HG03108 (cell line): ENCODE data around the gene COX10.

Experiments used
- ATAC-seq: cut with Tn5 transposase; IDR thresholded peaks from one replicate; pipeline ENCODE4 v1.9.1; 2021; ENCODE audit warnings: moderate library complexity; ENCODE audit not compliant: unreplicated experiment

COX10 gene

GRCh38 chr17:14068542-14069250 is 608 bp upstream of the COX10 start:
- ATAC-seq = no peak

DNA sequence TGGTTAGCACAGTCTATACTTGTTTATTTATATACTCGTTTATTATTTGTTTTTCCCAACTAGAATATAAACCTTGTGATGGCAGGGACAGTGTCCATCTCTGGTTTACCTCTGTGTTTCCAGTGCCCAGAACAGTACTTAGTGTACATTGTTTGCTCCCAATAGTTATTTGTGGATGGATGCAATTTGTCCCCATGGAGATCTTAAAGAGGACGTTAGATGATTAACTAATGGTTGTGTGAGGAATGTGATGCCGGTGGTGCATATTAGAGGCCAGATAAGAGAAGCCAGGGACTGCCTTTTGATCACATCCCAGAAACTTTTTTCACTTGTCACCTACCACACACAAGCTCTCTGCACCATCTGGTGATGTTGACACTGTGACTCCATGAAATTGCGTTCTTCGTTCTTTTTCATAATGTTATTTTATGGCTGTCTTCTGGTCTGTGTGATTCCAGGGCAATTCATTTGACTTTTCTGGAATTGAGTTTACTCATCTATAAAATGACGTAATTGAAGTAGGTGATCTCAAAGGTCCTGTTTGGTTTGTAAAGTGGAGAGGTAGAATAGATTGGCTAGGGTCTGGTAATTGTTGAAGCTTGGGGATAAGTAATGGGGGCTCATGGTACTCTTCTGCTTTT is 1.2 kb downstream of the COX10 start:
- no peak for ATAC-seq

DNA sequence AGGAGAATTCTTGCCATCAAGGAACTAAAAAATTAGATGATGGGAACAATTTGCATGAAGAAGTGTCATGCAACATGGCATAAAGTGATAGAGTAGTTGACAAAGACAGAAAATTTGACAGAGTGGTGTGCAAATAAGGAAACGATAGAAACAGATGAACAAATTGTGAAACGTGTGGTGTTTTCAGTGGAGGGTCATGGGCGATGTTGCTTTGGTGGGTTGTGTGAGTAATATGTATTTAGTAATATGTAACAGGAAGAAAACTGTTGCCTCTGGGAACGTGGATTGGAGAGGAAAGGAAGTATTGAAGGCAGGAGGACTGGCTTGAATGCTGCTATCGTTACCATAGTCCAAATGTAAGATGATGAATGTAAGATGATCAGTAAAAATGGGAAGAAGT is 3.6 kb downstream of the COX10 start:
- no peak for ATAC-seq

DNA sequence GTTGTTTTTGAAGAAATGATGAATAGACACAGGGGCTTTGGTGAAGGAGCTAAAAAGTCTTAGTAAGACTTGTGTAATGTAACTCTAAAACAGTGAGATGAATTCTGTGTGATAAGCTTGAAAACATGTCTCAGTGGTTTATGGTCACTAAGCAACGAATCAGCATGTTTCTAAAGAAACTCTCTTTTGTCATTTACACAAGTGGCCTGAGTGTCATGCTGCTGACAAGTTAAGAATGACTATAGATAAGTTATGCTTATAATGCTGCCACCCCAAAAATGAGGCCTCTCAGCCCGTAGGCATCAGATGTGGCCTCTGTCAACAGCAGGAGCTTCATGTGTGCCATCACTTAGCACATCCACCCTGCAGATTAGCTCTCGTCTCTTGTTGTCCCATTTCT is 8.7 kb downstream of the COX10 start:
- no peak for ATAC-seq

- ATAC-seq = no peak
Observed at GRCh38 chr17:14080847-14081251, 11.5 kb downstream of the COX10 start.

DNA sequence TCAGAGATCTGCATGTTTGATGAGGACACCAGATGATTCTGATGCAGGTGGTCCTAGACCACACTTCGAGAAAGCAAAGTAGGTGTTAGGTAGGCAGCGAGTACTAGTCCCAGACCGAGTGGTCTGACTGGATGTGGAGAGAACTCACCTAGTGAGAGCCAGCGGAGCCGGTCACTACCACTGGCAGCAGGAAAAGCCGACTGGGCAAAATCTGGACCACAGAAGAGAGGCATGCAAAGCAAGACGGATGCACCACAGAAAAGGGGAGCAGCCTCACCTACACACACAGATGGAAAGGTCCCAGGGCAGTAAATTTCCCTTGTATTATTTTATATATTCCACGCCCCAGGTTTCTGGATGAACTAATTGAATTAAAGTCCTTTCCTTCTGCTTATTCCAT is 13.5 kb downstream of the COX10 start:
- ATAC-seq = no peak

DNA sequence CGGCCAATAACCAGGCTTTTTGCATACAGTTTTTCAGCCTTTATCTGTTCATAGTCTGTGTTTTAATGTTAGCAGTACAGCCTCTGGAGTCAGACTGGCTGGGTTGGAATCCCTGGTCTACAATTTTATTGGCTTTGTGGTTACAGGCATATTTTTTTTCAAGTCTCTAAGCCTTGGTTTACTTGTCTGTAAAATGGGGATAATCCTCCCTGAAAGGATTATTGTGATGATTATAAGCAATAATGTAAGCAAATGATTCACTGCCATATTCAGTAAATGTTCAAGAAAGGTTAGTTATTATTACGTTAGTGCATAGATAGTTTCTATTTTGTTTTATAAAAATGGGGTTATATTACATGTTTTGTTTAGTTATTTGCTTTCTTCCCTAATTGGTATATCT is 15.7 kb downstream of the COX10 start:
- ATAC-seq = no peak

DNA sequence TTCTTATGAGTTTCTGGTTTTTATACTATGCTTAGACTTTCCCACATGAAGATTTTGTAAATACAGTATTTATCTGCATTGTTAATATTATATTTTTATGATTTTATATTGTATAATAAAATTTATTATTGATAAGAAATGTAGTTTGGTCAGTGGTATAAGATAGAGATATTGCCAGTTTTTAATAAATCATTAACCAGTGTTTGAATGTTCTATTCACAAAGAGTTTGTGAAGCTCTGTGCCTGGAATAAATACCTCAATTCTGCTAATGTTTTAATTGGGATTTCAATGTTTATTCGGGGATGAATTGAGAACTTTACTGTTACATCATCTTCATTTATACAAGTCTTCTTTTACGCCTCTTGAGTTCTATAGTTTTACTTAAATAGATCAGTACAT is 16.9 kb downstream of the COX10 start:
- no peak for ATAC-seq

- no peak for ATAC-seq
Observed at GRCh38 chr17:14089179-14089578, 19.9 kb downstream of the COX10 start.

GRCh38 chr17:14091367-14091766 is 22.1 kb downstream of the COX10 start:
- ATAC-seq = no peak

DNA sequence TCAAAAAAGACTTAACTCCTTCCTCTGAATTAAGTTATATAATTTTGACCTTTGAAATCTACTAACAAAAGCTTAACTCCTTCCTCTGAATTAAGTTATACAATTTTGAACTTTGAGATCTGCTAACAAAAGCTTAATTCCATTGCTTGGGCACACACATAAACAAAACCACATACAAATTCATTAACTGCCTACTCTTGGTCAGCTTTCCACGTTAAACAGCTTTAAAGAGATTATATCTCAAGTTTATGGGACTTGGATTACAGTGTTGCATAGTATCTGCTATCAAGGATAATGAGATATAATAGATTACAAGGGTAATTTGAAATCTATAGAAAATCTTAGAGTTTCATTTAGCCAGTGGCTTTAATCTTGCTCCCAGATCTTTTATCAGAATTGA is 23.5 kb downstream of the COX10 start:
- ATAC-seq = no peak

- no peak for ATAC-seq
Observed at GRCh38 chr17:14094676-14095601, 25.6 kb downstream of the COX10 start.

GRCh38 chr17:14095631-14096030 is 26.3 kb downstream of the COX10 start:
- ATAC-seq = no peak

GRCh38 chr17:14098246-14098645 is 28.9 kb downstream of the COX10 start:
- ATAC-seq = no peak

GRCh38 chr17:14101976-14102375 is 32.7 kb downstream of the COX10 start:
- ATAC-seq = no peak

GRCh38 chr17:14103836-14104235 is 34.5 kb downstream of the COX10 start:
- no peak for ATAC-seq

DNA sequence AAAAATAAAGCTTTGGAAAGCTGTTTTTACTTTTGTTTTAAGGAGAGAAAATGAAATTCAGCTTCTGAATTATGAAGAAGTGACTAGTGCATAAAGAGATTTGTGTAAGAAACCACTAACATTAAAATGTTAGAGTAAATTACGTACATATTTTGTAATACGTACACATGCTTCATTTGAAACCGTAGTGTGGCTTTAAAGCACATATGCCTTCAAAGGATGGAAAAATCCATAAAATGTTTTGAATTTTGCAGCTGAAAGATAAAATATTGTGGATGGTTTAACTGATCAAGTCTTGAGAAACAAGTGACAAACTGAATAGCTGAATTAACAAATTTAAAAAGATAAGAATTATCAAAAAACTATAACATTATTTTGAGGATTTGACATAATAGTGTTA is 35.4 kb downstream of the COX10 start:
- no peak for ATAC-seq

DNA sequence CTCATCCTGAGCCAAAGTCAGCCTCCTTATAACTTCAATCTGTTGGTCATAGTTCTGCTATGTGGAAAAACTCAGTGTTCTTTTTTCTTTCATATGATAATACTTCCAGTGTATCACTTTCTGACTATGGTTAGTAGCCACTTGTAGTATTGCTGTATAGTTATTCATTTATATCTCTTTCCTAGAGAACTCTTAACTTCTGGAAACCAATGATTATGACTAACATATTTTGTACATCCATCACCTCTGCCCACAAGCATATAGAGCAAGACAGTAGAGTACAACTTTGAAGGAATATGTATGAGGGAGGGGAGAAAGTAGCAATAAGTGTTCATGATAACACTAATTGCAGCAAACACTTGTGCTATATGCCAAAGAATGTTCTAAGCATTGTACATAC is 38.6 kb downstream of the COX10 start:
- no peak for ATAC-seq

DNA sequence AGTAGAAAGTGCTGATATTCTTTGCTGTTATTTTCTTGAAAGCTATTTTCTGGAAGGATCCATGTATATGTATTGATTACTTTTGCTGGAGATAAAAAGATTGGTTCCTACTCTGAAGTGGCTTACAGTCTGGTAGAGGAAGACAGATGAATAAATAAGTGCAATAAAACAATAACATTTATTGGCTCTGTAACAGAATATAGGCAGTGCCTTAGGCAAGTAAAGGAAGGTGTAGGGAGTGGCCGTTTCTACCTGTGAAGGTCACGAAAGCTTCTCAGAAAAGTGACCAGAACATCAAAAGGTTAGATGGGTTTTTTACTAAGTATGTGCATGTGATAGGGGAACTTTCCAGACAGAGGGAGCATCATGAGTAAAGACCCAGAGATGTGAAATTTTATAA is 43.1 kb downstream of the COX10 start:
- ATAC-seq = no peak

DNA sequence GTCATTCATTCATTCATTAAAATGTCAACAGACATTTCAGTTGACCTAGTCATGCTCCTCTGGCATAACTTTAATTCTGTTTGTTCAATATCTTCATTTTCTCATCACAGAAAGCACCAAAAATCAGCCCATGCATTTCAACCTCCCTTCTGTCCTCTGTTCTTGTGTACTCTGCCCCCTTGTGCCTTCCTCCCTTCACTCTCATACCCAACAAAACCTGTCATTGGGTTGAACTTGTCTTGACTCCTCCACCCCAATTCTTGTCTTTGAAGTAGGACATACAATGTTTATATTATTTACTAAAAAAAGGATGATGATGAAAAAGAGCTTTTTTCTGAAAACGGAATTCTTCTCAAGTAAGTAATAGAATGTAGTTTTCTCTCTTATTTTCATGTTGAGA is 43.8 kb downstream of the COX10 start:
- no peak for ATAC-seq

DNA sequence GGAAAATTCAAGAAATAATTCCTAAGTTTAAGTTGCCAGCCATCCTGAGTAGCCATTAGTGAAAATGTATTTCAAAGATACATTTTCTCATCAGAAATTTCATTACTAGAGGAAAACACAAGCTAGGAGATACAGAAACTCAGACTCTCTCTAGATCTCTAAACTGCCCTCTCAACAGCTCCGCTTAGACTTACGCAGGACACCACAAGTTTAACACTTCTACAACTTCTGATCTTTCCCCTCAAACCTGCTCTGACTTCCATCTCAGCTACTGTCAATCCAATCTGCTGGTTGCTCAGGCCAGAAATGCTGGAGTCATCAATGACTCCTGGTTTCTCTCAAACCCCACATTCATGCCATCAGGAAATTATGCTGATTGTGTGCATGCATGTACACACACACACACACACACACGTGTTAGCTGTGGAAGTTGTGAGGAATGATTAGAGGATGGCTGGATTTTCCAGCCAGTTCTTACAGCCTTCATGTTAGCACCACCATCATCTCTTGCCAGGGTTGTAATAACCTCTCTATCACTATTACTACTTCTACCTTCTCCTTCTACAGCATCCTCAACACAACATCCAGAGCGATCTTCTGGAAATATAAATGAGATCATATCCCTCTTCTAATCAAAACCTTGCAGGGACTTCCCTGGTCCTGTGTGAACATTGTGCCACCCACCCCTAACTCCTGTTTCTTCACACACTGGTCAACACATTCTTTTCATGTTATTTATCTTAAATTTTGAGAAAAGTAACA is 47.1 kb downstream of the COX10 start:
- no peak for ATAC-seq
